ENCODE measurements around the gene FHIT. TPM values are rescaled to one million over a fixed set of nuclear protein-coding genes. Genes with fewer than 3 reads are reported as not detected.

FHIT gene
- total RNA-seq, 1 donor from 2014 or later: 11.5 TPM

DNA sequence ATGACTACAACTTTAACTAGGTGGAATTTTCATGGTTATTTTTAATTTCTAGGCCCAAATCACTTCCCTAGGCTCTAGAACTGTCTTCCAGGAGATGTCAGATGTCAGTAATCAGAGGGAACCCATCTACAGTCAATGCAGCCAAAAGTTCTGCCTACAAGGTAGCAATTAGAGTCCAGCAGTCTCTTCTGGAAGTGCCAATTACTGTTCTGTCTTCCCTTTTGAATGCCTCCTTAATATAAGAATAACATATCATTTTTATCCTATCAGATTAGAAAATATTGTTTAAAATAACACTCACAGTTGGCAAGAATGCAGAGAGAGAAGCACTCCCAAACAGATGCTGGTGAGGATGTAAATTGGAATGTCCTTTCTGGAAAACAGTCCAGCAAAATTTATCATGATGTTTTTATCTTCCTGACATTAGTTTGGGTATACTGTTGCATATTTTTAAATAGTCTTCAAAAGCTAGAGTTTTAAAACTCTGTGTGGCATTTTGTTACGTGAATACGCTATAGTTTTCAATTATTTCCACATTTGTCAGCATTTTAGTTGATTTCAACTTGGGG, 543.7 kb downstream of the FHIT start:
- TF ChIP-seq, protein P1, sequence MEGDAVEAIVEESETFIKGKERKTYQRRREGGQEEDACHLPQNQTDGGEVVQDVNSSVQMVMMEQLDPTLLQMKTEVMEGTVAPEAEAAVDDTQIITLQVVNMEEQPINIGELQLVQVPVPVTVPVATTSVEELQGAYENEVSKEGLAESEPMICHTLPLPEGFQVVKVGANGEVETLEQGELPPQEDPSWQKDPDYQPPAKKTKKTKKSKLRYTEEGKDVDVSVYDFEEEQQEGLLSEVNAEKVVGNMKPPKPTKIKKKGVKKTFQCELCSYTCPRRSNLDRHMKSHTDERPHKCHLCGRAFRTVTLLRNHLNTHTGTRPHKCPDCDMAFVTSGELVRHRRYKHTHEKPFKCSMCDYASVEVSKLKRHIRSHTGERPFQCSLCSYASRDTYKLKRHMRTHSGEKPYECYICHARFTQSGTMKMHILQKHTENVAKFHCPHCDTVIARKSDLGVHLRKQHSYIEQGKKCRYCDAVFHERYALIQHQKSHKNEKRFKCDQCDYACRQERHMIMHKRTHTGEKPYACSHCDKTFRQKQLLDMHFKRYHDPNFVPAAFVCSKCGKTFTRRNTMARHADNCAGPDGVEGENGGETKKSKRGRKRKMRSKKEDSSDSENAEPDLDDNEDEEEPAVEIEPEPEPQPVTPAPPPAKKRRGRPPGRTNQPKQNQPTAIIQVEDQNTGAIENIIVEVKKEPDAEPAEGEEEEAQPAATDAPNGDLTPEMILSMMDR (IDR thresholded peaks at IDR 0.05; ENCODE audit: insufficient read depth, low read length, poor library complexity, severe bottlenecking): no peak
- no peaks in the 10 kb centered on the region for H3K27me3 ChIP-seq (ENCODE audit: control insufficient read depth, insufficient read depth, low read length)
- no peak for DNase-seq (ENCODE audit: low read depth)

DNA sequence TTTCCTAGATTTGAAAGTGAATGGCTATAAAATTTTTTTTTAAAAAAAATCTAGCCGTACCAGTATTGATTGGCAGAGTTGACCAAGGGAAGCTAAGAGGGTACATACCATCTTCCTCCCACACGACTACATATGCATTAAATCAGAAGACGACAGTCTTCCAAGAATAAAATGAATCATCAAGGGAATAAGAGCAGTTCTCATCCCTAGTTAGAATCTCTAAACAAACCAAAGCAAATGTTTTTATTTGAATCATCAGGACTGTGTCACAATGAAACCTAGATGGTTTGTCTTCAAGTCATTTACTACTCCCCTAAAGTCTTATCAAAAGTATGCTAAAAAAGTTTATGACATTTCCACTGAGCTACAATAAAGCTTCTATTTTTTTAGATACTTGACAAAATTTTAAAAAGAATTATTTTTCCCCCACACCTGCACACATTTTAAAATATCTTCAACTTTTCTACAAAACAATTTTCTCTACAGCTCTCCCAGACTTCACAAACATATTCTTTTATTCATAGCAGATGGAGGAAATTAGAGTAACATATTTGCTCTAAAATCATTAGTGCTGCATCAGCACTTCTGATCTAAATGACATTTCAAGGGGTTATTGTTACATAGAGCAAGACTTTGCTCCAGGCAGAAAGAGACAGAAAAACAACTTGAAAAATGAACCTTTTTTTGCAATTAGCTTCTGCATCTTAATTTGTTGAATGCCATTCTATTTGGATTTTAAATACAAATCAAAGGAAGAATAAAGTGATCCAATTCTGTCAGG, 547.1 kb downstream of the FHIT start:
- DNase-seq (ENCODE audit: low read depth): peak; percentile 1
- Histone ChIP-seq H3K27me3 (ENCODE audit: control insufficient read depth, insufficient read depth, low read length) (no peaks in the 10 kb centered on the region), H3K4me3 (ENCODE audit: low read depth, low read length) (no peak overlapping the region), H3K36me3 (ENCODE audit: control insufficient read depth, insufficient read depth, low read length) (no peaks in the 10 kb centered on the region)
- TF ChIP-seq, protein P1 (IDR thresholded peaks at IDR 0.05; ENCODE audit: insufficient read depth, low read length, poor library complexity, severe bottlenecking): no peak

More for the DNA sequence above, 543.7 kb downstream of the FHIT start:
- no peak overlapping the region for H3K4me3 ChIP-seq (ENCODE audit: low read depth, low read length)
- no peaks in the 10 kb centered on the region for H3K36me3 ChIP-seq (ENCODE audit: control insufficient read depth, insufficient read depth, low read length)

DNA sequence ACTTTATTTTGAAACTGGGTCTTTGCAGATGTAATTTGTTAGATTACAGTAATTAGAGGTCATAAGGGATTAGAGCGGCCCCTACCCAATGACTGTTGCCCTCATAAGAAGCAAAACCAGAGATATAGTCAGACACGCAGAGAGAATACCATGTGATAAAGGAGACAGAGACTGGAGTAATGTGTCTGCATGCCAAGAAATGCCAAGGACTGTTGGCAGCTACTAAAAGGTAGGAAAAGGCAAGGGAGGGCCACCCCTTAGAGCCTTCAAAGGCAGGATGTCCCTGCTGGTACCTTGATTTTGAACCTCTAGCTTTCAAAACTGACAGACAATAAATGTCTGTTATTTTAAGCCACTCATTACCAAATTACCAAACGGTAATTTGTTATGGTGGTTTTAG, 548.2 kb downstream of the FHIT start:
- no peak for DNase-seq (ENCODE audit: low read depth)
- TF ChIP-seq, protein P1 (IDR thresholded peaks at IDR 0.05; ENCODE audit: insufficient read depth, low read length, poor library complexity, severe bottlenecking): no peak
- Histone ChIP-seq H3K36me3 (ENCODE audit: control insufficient read depth, insufficient read depth, low read length) (no peaks in the 10 kb centered on the region), H3K27me3 (ENCODE audit: control insufficient read depth, insufficient read depth, low read length) (no peaks in the 10 kb centered on the region), H3K4me3 (ENCODE audit: low read depth, low read length) (no peak overlapping the region)

DNA sequence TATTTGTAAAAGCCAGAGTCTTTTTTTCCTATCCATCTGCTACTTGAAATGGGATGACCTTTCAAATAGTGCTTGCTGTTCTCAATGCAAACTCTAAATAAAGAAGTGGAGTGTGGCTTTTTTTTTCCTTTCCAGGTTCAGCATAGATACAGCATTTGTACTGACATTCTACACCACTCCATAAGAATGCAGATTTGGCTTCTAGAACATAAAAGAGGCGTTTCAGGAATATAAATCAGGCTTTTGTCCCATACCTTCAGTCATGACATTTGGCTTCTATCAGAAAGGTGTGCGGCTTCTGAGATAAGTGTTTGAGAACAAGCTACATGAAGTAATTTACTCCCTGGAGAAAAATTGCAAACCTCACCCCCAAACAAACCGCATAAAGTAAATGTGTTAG, 553.1 kb downstream of the FHIT start:
- Histone ChIP-seq H3K4me3 (ENCODE audit: low read depth, low read length) (no peak overlapping the region), H3K27me3 (ENCODE audit: control insufficient read depth, insufficient read depth, low read length) (no peaks in the 10 kb centered on the region), H3K36me3 (ENCODE audit: control insufficient read depth, insufficient read depth, low read length) (no peaks in the 10 kb centered on the region)
- DNase-seq (ENCODE audit: low read depth): no peak
- TF ChIP-seq, protein P1 (IDR thresholded peaks at IDR 0.05; ENCODE audit: insufficient read depth, low read length, poor library complexity, severe bottlenecking): no peak

DNA sequence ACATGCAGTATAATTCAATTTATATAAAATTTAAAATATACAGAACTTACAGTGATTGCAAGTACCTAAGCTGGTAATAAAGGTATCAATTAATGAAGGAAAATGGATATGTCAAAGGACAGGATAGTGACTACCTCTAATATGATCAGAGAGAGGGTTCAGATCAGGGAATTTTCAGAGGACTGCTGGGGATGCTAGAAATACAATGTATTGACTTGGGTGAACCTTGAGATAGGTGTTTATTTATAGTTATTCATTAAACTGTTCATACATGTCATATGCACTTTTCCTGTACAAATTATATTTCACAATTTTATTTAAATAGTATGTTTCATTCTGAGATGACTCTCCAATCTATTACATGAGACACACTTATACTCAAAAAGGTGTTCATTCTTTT, 554.1 kb downstream of the FHIT start:
- DNase-seq (ENCODE audit: low read depth): no peak
- Histone ChIP-seq H3K4me3 (ENCODE audit: low read depth, low read length) (no peak overlapping the region), H3K27me3 (ENCODE audit: control insufficient read depth, insufficient read depth, low read length) (no peaks in the 10 kb centered on the region), H3K36me3 (ENCODE audit: control insufficient read depth, insufficient read depth, low read length) (no peaks in the 10 kb centered on the region)
- TF ChIP-seq, protein P1 (IDR thresholded peaks at IDR 0.05; ENCODE audit: insufficient read depth, low read length, poor library complexity, severe bottlenecking): no peak

All from kidney epithelial cell (primary cell).